ENCODE results near the gene ASCC1. TPM values are rescaled to one million over a fixed set of nuclear protein-coding genes. Genes with fewer than 3 reads are reported as not detected.

The ASCC1 gene
- total and polyA plus RNA-seq, 2 of the 4 experiments (the other 2 are of a cell fraction): 15.9 to 21.0 TPM

- no peaks in the 10 kb centered on the region for H3K9me1 ChIP-seq (ENCODE audit: insufficient read depth, low read length)
- no peak overlapping the region for H2BK20ac ChIP-seq (ENCODE audit: low read depth, low read length)
- H3K23ac ChIP-seq (ENCODE audit: low read depth, low read length): no peak overlapping the region
- no peak overlapping the region for H3K4me3 ChIP-seq (ENCODE audit: insufficient read depth, low read depth, low read length)
- no peak overlapping the region for H2BK15ac ChIP-seq (ENCODE audit: low read depth, low read length)
- no peak overlapping the region for H3K9ac ChIP-seq (ENCODE audit: low read depth, low read length)
- no peak overlapping the region for H3K18ac ChIP-seq (ENCODE audit: low read depth, low read length)
- ATAC-seq (ENCODE audit: low read depth) (no peak), DNase-seq (no peak)
- no peak overlapping the region for H2AK9ac ChIP-seq (replicated peaks; ENCODE audit: low read depth, low read length, poor library complexity)
- H2BK120ac ChIP-seq (ENCODE audit: low read depth, low read length): no peak overlapping the region
- H3K9me3 ChIP-seq (ENCODE audit: control insufficient read depth, insufficient read depth, low read length): peaks cover 5% of the 10 kb centered on the region
- H3K4me2 ChIP-seq (ENCODE audit: low read depth, low read length): no peak overlapping the region
- intact Hi-C loops (cut with micrococcal nuclease): loop anchor here (2.0 to 10.0 kb wide), 2 partner anchors 85 to 735 kb away; partner anchors contain the start of genes CHST3 and SLC29A3
- peaks cover 1% of the 10 kb centered on the region; the same call in 1 of the 2 replicates for H3K4me1 ChIP-seq (ENCODE audit: control insufficient read depth, insufficient read depth, low read length)
- no peaks in the 10 kb centered on the region for H3K79me1 ChIP-seq (ENCODE audit: low read depth in 1 of 2, low read length in 2 of 2)
- no peak overlapping the region for H3K4ac ChIP-seq (ENCODE audit: low read depth, low read length)
- no peaks in the 10 kb centered on the region for H4K20me1 ChIP-seq (ENCODE audit: insufficient read depth, low read length)
- no peak overlapping the region for H2AFZ ChIP-seq (replicated peaks; ENCODE audit: low read length, poor library complexity)
- H3K27me3 ChIP-seq (ENCODE audit: control insufficient read depth, insufficient read depth, low read length): peaks cover 25% of the 10 kb centered on the region
- no peak overlapping the region for H3K56ac ChIP-seq (ENCODE audit: extremely low read depth, insufficient read depth, low read length)
- WGBS, 2 experiments (ENCODE audit: extremely low coverage in 2 of 2, insufficient read length in 1 of 2): no CpG with 5 or more reads among the region's 1 CpG
- dilution Hi-C loops (cut with HindIII; ENCODE audit: low sequenced_read_pairs, unreplicated experiment): no loop called here
- BruUV-seq (replicated peaks): no TSS peak
- no peaks in the 10 kb centered on the region for H3K36me3 ChIP-seq (ENCODE audit: control insufficient read depth, insufficient read depth, low read length)
- no peak overlapping the region for H4K8ac ChIP-seq (ENCODE audit: low read depth in 2 of 2, low read length in 2 of 2)
- no peak overlapping the region for H2AK5ac ChIP-seq (ENCODE audit: low read depth, low read length)
- H4K5ac ChIP-seq (ENCODE audit: low read depth, low read length): no peak overlapping the region
- no peak for TF ChIP-seq BHLHE40 (IDR thresholded peaks at IDR 0.05; ENCODE audit: low read depth, low read length)
- no peak for TF ChIP-seq POLR2A (IDR thresholded peaks at IDR 0.05; ENCODE audit: low read depth, low read length)
- TF ChIP-seq CTCF (conservative IDR thresholded peaks at IDR 0.05; ENCODE audit: low read depth, low read length): no peak
- no peak for TF ChIP-seq SMC3 (IDR thresholded peaks at IDR 0.05; ENCODE audit: low read depth, low read length)
- no peak for TF ChIP-seq MAFK (IDR thresholded peaks at IDR 0.05; ENCODE audit: low read depth, low read length)
- TF ChIP-seq, protein P1, sequence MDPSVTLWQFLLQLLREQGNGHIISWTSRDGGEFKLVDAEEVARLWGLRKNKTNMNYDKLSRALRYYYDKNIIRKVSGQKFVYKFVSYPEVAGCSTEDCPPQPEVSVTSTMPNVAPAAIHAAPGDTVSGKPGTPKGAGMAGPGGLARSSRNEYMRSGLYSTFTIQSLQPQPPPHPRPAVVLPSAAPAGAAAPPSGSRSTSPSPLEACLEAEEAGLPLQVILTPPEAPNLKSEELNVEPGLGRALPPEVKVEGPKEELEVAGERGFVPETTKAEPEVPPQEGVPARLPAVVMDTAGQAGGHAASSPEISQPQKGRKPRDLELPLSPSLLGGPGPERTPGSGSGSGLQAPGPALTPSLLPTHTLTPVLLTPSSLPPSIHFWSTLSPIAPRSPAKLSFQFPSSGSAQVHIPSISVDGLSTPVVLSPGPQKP (IDR thresholded peaks at IDR 0.05; ENCODE audit: borderline replicate concordance, low read depth, low read length): no peak
- TF ChIP-seq RAD21 (IDR thresholded peaks at IDR 0.05; ENCODE audit: low read length): no peak
- TF ChIP-seq CHD1 (IDR thresholded peaks at IDR 0.05; ENCODE audit: low read depth, low read length): no peak
- TF ChIP-seq MAZ (IDR thresholded peaks at IDR 0.05; ENCODE audit: borderline replicate concordance, low read depth, low read length): no peak
- no peak for TF ChIP-seq RCOR1 (IDR thresholded peaks at IDR 0.05; ENCODE audit: insufficient replicate concordance, low read length)
- no peak for TF ChIP-seq CEBPB (IDR thresholded peaks at IDR 0.05; ENCODE audit: low read depth, low read length)
- no peak for TF ChIP-seq FOS (IDR thresholded peaks at IDR 0.05; ENCODE audit: low read depth, low read length)
- no peak for TF ChIP-seq NFE2L2 (IDR thresholded peaks at IDR 0.05; ENCODE audit: low read depth, low read length)
- no peak for TF ChIP-seq RFX5 (IDR thresholded peaks at IDR 0.05; ENCODE audit: low read depth, low read length)
- no peak for TF ChIP-seq MXI1 (IDR thresholded peaks at IDR 0.05; ENCODE audit: borderline replicate concordance, low read depth, low read length)
- TF ChIP-seq, protein P2, sequence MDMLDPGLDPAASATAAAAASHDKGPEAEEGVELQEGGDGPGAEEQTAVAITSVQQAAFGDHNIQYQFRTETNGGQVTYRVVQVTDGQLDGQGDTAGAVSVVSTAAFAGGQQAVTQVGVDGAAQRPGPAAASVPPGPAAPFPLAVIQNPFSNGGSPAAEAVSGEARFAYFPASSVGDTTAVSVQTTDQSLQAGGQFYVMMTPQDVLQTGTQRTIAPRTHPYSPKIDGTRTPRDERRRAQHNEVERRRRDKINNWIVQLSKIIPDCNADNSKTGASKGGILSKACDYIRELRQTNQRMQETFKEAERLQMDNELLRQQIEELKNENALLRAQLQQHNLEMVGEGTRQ (IDR thresholded peaks at IDR 0.05; ENCODE audit: low read depth, low read length): no peak
- no peak overlapping the region for H3K14ac ChIP-seq (replicated peaks; ENCODE audit: low read depth, low read length)
- H3K27ac ChIP-seq (ENCODE audit: insufficient read depth, low read length): no peak overlapping the region
- ChIA-PET POLR2A (ENCODE audit: unreplicated experiment) (interaction anchor here (0.6 kb wide), 1 partner anchor 280 kb away, joined by 3 read pairs; no protein-coding TSS in a partner anchor), CTCF (interaction anchor here (0.8 to 4.1 kb wide), 10 partner anchors 76 to 288 kb away, joined by 4 to 26 read pairs (median 6); no protein-coding TSS in a partner anchor)
- H2BK5ac ChIP-seq (ENCODE audit: low read depth, low read length, poor library complexity, severe bottlenecking): no peak overlapping the region
- in situ Hi-C loops (cut with MboI; ENCODE audit: low sequenced_read_pairs): loop anchor here (5.0 kb wide), 2 partner anchors 92 to 147 kb away; no protein-coding TSS in a partner anchor
- no peak overlapping the region for H4K91ac ChIP-seq (ENCODE audit: insufficient read depth, low read depth, low read length)
Observed at GRCh38 chr10:72049472-72049871, 166.6 kb downstream of the ASCC1 start.

Data from IMR-90 (cell line).